Spleen (tissue), 11 donors: ENCODE results near the gene USP10. TPM values are rescaled to one million over a fixed set of nuclear protein-coding genes. Genes with fewer than 3 reads are reported as not detected.

Source experiments
- DNase-seq: peaks from one replicate; pipeline ENCODE4 v3.0.0-alpha.2; 2020
- H3K27ac ChIP-seq, 8 donors: fragments of 200-600 bp; sonication (generic) in 7 of 8; 1 replicate in 4 of 8; 2 replicates in 4 of 8; pipeline versions ENCODE4 v1.5.0 to v1.8.0; 2016 to 2021; ENCODE audit warnings: inconsistent platforms in 4 of 8, mild to moderate bottlenecking in 4 of 8, moderate library complexity in 1 of 8
- H3K27me3 ChIP-seq, 7 donors: fragments of 200-600 bp; sonication (generic) in 6 of 7; replicated peaks in 1 of 7; 1 replicate in 4 of 7; 2 replicates in 3 of 7; pipeline versions ENCODE4 v1.5.0 to v1.8.0; 2016 to 2021; ENCODE audit warnings: inconsistent platforms in 3 of 7, mild to moderate bottlenecking in 1 of 7
- H3K36me3 ChIP-seq, 6 donors: fragments of 200-600 bp; sonication (generic) in 5 of 6; 1 replicate in 4 of 6; 2 replicates in 2 of 6; pipeline versions ENCODE4 v1.5.0 to v1.8.0; 2016 to 2021; ENCODE audit warnings: inconsistent platforms in 2 of 6
- H3K4me1 ChIP-seq, 6 donors: fragments of 200-600 bp; sonication (generic) in 5 of 6; 1 replicate in 3 of 6; 2 replicates in 3 of 6; pipeline versions ENCODE4 v1.5.0 to v1.8.0; 2016 to 2021; ENCODE audit warnings: inconsistent platforms in 3 of 6
- H3K4me3 ChIP-seq, 8 donors: fragments of 200-600 bp; sonication (generic) in 7 of 8; 1 replicate in 4 of 8; 2 replicates in 4 of 8; pipeline versions ENCODE4 v1.5.0 to v1.8.0; 2016 to 2021; ENCODE audit warnings: inconsistent platforms in 4 of 8, mild to moderate bottlenecking in 4 of 8, moderate library complexity in 2 of 8
- H3K9me3 ChIP-seq, 8 donors: fragments of 200-600 bp; sonication (generic) in 7 of 8; 1 replicate in 4 of 8; 2 replicates in 4 of 8; pipeline versions ENCODE4 v1.5.0 to v1.8.0; 2016 to 2021; ENCODE audit warnings: inconsistent platforms in 4 of 8
- CTCF ChIP-seq, 11 experiments: fragments of 200-600 bp in 7 of 11; fragments of 450-650 bp in 4 of 11; sonication (generic) in 4 of 11; IDR thresholded peaks in 8 of 11; conservative IDR thresholded peaks in 3 of 11; 1 replicate in 7 of 11; 2 replicates in 4 of 11; pipeline versions ENCODE4 v1.4.0 to v1.8.0; 2016 to 2021; ENCODE audit warnings: antibody characterized with exemption in 11 of 11, inconsistent platforms in 4 of 11, mild to moderate bottlenecking in 1 of 11
- POLR2A ChIP-seq, 3 donors: fragments of 450-650 bp; IDR thresholded peaks; one replicate each; pipeline ENCODE4 v1.5.1; 2017; ENCODE audit warnings: antibody characterized with exemption in 3 of 3, mild to moderate bottlenecking in 1 of 3
- POLR2AphosphoS5 ChIP-seq, 3 donors: sonication (generic); formaldehyde crosslinking; IDR thresholded peaks; one replicate each; pipeline ENCODE4 v1.5.1; 2017; ENCODE audit warnings: antibody characterized with exemption in 3 of 3
- WGBS, 5 donors: extraction: QIAGEN DNeasy Blood & Tissue Kit in 3 of 5; methylation state at CpG; one replicate each; pipeline versions ENCODE4 v1.1.5 to v1.1.7; 2013 to 2018; 5-methylcytosine and 5-hydroxymethylcytosine counted together
- intact Hi-C: fragments of 100-400 bp; cut with DNase I; formaldehyde crosslinking; loops from one replicate; pipeline ENCODE4 v1.15.0; 2023; ENCODE audit warnings: low total_unique reads
- polyA plus RNA-seq, 3 donors: library from polyadenylated mRNA; stranded (reverse); fragments of 200-250 nt; gene quantifications; one replicate each; pipeline ENCODE4 v1.2.1, GENCODE V29; 2013
- total RNA-seq, 7 donors: library from RNA; depleted of rRNA in 3 of 7; stranded (reverse); fragments of >200 nt in 3 of 7; fragmentation: NEBNext Ultra II Directional in 4 of 7; extraction: Animal tissue kit (Norgen Biotek cat#: 25700) in 4 of 7; gene quantifications; one replicate each; pipeline versions ENCODE4 v1.1.0 to v1.2.1, GENCODE V29; 2016 to 2021
- donor health status: healthy with polysubstance abuse.
- donor health status: DM: no; HTN: no; CAD: no; lungs with moderate emphysema.
- donor health status: DM: no; HTN: no; CAD: no.
- donor health status: Bipolar disorder and iron deficiency.
- donor health status: healthy.
- donor health status: DM: no; HTN: no; CAD: no.
- donor health status: DM: yes; HTN: yes; CAD: no.

USP10 gene
- total and polyA plus RNA-seq, 10 donors: 28.1 to 105 (median 79.5) TPM

- Histone ChIP-seq H3K4me1 (peaks cover 0 to 30% (median 20%) of the 10 kb centered on the region in 6 donors), H3K4me3 (no peak overlapping the region), H3K27me3 (no peaks in the 10 kb centered on the region), H3K27ac (peak overlapping the region in 1 of 8 donors; percentile 21), H3K9me3 (no peaks in the 10 kb centered on the region), H3K36me3 (peaks cover 4 to 100% (median 66%) of the 10 kb centered on the region in 6 donors)
- DNase-seq: peak; percentile 8
- intact Hi-C loops: no loop called here
- WGBS, 5 donors: 61 to 82% (median 79%) methylated on average over 9 of the region's 9 CpGs
- no peak for TF ChIP-seq POLR2A (IDR thresholded peaks at IDR 0.05)
- no peak for TF ChIP-seq POLR2AphosphoS5 (IDR thresholded peaks at IDR 0.05)
- TF ChIP-seq CTCF (IDR thresholded peaks at IDR 0.05 in 8 of 11, conservative IDR thresholded peaks at IDR 0.05 in 3 of 11): no peak
These were observed 36.2 kb upstream of the USP10 start for GRCh38 chr16:84663433-84664101.

GRCh38 chr16:84665359-84665758 is 34.4 kb upstream of the USP10 start:
- WGBS, 5 donors: 90 to 100% (median 95%) methylated on average over 2 of the region's 2 CpGs
- no peak overlapping the region for H3K27ac ChIP-seq
- DNase-seq: peak; percentile 12
- intact Hi-C loops: no loop called here
- H3K4me3 ChIP-seq: no peak overlapping the region
- no peaks in the 10 kb centered on the region for H3K27me3 ChIP-seq
- no peaks in the 10 kb centered on the region for H3K9me3 ChIP-seq
- TF ChIP-seq POLR2AphosphoS5 (IDR thresholded peaks at IDR 0.05) (no peak), CTCF (IDR thresholded peaks at IDR 0.05 in 8 of 11, conservative IDR thresholded peaks at IDR 0.05 in 3 of 11) (no peak), POLR2A (IDR thresholded peaks at IDR 0.05) (no peak)
- peaks cover 0 to 28% (median 20%) of the 10 kb centered on the region in 6 donors for H3K4me1 ChIP-seq
- peaks cover under 1 to 85% (median 49%) of the 10 kb centered on the region in 6 donors for H3K36me3 ChIP-seq

- TF ChIP-seq CTCF (IDR thresholded peaks at IDR 0.05 in 8 of 11, conservative IDR thresholded peaks at IDR 0.05 in 3 of 11) (no peak), POLR2A (IDR thresholded peaks at IDR 0.05) (no peak), POLR2AphosphoS5 (IDR thresholded peaks at IDR 0.05) (no peak)
- intact Hi-C loops: no loop called here
- Histone ChIP-seq H3K4me3 (no peak overlapping the region), H3K9me3 (no peaks in the 10 kb centered on the region), H3K36me3 (peaks cover 0 to 80% (median 44%) of the 10 kb centered on the region in 6 donors), H3K27ac (no peak overlapping the region), H3K4me1 (peaks cover 0 to 28% (median 20%) of the 10 kb centered on the region in 6 donors), H3K27me3 (no peaks in the 10 kb centered on the region)
- 86 to 97% (median 90%) methylated on average over 6 to 7 of the region's 7 CpGs for WGBS, 5 donors
- no peak for DNase-seq
These were observed 34.0 kb upstream of the USP10 start for GRCh38 chr16:84665843-84666242.

GRCh38 chr16:84667600-84668309 is 32.0 kb upstream of the USP10 start:
- DNase-seq: peak; percentile 58
- no peak for TF ChIP-seq POLR2A (IDR thresholded peaks at IDR 0.05)
- no peak for TF ChIP-seq POLR2AphosphoS5 (IDR thresholded peaks at IDR 0.05)
- TF ChIP-seq CTCF (IDR thresholded peaks at IDR 0.05 in 8 of 11, conservative IDR thresholded peaks at IDR 0.05 in 3 of 11): no peak
- Histone ChIP-seq H3K4me1 (peaks cover 0 to 38% (median 24%) of the 10 kb centered on the region in 6 donors), H3K9me3 (no peaks in the 10 kb centered on the region), H3K27ac (no peak overlapping the region), H3K36me3 (peaks cover 0 to 61% (median 26%) of the 10 kb centered on the region in 6 donors), H3K4me3 (no peak overlapping the region), H3K27me3 (no peaks in the 10 kb centered on the region)
- intact Hi-C loops: no loop called here
- 83 to 94% (median 91%) methylated on average over 16 of the region's 16 CpGs for WGBS, 5 donors
